HepG2 (cell line): ENCODE results near the gene SNF8. TPM values are rescaled to one million over a fixed set of nuclear protein-coding genes. Genes with fewer than 3 reads are reported as not detected.

Experiments
- FIP1L1 ChIP-seq: fragments of 200-400 bp; formaldehyde crosslinking; IDR thresholded peaks from 2 replicates; pipeline ENCODE4 v1.6.1; 2018; ENCODE audit warnings: low read depth, mild to moderate bottlenecking, low read length, moderate library complexity, borderline replicate concordance; ENCODE audit not compliant: insufficient read depth
- PBX2 ChIP-seq: IDR thresholded peaks from 2 replicates; pipeline ENCODE4 v1.6.1; 2016; ENCODE audit warnings: control low read depth
- ZNF142 ChIP-seq: sonication (generic); formaldehyde crosslinking; IDR thresholded peaks from 2 replicates; pipeline ENCODE4 v1.4.0; 2020; ENCODE audit warnings: missing genetic modification reagents
- ZNF205 ChIP-seq: IDR thresholded peaks from 2 replicates; pipeline ENCODE4 v1.6.1; 2018; ENCODE audit warnings: missing biosample characterization, missing genetic modification reagents
- ZNF704 ChIP-seq: sonication (generic); formaldehyde crosslinking; IDR thresholded peaks from 2 replicates; pipeline ENCODE4 v1.8.1; 2023; ENCODE audit warnings: mild to moderate bottlenecking, inconsistent platforms, moderate library complexity, missing genetic modification reagents, borderline replicate concordance
- polyA plus RNA-seq, 8 experiments: library from polyadenylated mRNA; depleted of rRNA in 3 of 8; stranded (reverse) in 7 of 8; unstranded in 1 of 8; fragments of >200 nt; fragmentation: Illumina TruSeq in 4 of 8; extraction: Trizol in 4 of 8; gene quantifications; 2 replicates each; pipeline versions ENCODE4 v1.2.1 to v1.2.3, GENCODE V29; 2011 to 2016; ENCODE audit warnings: low read depth in 4 of 8, missing spikeins in 1 of 8, mixed read lengths in 1 of 8; ENCODE audit not compliant: insufficient read depth in 1 of 8
- total RNA-seq, 5 experiments: library from RNA; depleted of rRNA; stranded (reverse); fragments of >200 nt; fragmentation: Illumina TruSeq; extraction: Trizol; gene quantifications; 2 replicates each; pipeline ENCODE4 v1.2.3, GENCODE V29; 2016; ENCODE audit warnings: low read depth in 1 of 5
- TF ChIP-seq, protein P1 (sequence below): sonication (generic); formaldehyde crosslinking; IDR thresholded peaks from 2 replicates; pipeline ENCODE4 v1.4.0; 2020; ENCODE audit warnings: mild to moderate bottlenecking, missing genetic modification reagents, borderline replicate concordance
- TF ChIP-seq, protein P2 (sequence below): sonication (generic); formaldehyde crosslinking; IDR thresholded peaks from 2 replicates; pipeline ENCODE4 v1.4.0; 2020; ENCODE audit warnings: missing genetic modification reagents, borderline replicate concordance
- TF ChIP-seq, protein P3 (sequence below): sonication (generic); formaldehyde crosslinking; IDR thresholded peaks from 2 replicates; pipeline ENCODE4 v1.4.0; 2020; ENCODE audit warnings: missing genetic modification reagents

Gene SNF8
- total and polyA plus RNA-seq, 2 of the 13 experiments (the other 11 are each of a cell fraction or from before 2014, with no cell fraction given): 114 to 153 TPM

- TF ChIP-seq, protein P1, sequence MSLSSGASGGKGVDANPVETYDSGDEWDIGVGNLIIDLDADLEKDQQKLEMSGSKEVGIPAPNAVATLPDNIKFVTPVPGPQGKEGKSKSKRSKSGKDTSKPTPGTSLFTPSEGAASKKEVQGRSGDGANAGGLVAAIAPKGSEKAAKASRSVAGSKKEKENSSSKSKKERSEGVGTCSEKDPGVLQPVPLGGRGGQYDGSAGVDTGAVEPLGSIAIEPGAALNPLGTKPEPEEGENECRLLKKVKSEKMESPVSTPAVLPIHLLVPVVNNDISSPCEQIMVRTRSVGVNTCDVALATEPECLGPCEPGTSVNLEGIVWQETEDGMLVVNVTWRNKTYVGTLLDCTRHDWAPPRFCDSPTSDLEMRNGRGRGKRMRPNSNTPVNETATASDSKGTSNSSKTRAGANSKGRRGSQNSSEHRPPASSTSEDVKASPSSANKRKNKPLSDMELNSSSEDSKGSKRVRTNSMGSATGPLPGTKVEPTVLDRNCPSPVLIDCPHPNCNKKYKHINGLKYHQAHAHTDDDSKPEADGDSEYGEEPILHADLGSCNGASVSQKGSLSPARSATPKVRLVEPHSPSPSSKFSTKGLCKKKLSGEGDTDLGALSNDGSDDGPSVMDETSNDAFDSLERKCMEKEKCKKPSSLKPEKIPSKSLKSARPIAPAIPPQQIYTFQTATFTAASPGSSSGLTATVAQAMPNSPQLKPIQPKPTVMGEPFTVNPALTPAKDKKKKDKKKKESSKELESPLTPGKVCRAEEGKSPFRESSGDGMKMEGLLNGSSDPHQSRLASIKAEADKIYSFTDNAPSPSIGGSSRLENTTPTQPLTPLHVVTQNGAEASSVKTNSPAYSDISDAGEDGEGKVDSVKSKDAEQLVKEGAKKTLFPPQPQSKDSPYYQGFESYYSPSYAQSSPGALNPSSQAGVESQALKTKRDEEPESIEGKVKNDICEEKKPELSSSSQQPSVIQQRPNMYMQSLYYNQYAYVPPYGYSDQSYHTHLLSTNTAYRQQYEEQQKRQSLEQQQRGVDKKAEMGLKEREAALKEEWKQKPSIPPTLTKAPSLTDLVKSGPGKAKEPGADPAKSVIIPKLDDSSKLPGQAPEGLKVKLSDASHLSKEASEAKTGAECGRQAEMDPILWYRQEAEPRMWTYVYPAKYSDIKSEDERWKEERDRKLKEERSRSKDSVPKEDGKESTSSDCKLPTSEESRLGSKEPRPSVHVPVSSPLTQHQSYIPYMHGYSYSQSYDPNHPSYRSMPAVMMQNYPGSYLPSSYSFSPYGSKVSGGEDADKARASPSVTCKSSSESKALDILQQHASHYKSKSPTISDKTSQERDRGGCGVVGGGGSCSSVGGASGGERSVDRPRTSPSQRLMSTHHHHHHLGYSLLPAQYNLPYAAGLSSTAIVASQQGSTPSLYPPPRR: peak; percentile 76; the same call in 1 of the 2 replicates
- TF ChIP-seq ZNF142 (CRISPR knock-in tag): peak; percentile 80; the same call in 1 of the 2 replicates
- no peak for TF ChIP-seq PBX2 (CRISPR knock-in tag)
- no peak for TF ChIP-seq FIP1L1
- TF ChIP-seq, protein P2, sequence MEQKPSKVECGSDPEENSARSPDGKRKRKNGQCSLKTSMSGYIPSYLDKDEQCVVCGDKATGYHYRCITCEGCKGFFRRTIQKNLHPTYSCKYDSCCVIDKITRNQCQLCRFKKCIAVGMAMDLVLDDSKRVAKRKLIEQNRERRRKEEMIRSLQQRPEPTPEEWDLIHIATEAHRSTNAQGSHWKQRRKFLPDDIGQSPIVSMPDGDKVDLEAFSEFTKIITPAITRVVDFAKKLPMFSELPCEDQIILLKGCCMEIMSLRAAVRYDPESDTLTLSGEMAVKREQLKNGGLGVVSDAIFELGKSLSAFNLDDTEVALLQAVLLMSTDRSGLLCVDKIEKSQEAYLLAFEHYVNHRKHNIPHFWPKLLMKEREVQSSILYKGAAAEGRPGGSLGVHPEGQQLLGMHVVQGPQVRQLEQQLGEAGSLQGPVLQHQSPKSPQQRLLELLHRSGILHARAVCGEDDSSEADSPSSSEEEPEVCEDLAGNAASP (CRISPR knock-in tag): peak; percentile 66; the same call in 1 of the 2 replicates
- TF ChIP-seq, protein P3, sequence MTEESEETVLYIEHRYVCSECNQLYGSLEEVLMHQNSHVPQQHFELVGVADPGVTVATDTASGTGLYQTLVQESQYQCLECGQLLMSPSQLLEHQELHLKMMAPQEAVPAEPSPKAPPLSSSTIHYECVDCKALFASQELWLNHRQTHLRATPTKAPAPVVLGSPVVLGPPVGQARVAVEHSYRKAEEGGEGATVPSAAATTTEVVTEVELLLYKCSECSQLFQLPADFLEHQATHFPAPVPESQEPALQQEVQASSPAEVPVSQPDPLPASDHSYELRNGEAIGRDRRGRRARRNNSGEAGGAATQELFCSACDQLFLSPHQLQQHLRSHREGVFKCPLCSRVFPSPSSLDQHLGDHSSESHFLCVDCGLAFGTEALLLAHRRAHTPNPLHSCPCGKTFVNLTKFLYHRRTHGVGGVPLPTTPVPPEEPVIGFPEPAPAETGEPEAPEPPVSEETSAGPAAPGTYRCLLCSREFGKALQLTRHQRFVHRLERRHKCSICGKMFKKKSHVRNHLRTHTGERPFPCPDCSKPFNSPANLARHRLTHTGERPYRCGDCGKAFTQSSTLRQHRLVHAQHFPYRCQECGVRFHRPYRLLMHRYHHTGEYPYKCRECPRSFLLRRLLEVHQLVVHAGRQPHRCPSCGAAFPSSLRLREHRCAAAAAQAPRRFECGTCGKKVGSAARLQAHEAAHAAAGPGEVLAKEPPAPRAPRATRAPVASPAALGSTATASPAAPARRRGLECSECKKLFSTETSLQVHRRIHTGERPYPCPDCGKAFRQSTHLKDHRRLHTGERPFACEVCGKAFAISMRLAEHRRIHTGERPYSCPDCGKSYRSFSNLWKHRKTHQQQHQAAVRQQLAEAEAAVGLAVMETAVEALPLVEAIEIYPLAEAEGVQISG (CRISPR knock-in tag): peak; percentile 72
- no peak for TF ChIP-seq ZNF704 (CRISPR knock-in tag)
- TF ChIP-seq ZNF205: peak; percentile 89; the same call in 1 of the 2 replicates
Observed at GRCh38 chr17:48970865-48971687, 26.4 kb upstream of the SNF8 start (continued).
